SH-SY5Y (cell line): Measurements from ENCODE around the gene BDKRB2.

Experiments used
- GATA2 ChIP-seq: IDR thresholded peaks from 2 replicates; pipeline ENCODE4 v1.6.1; 2011; ENCODE audit warnings: mild to moderate bottlenecking, low read depth, low read length
- GATA3 ChIP-seq: IDR thresholded peaks from 2 replicates; pipeline ENCODE4 v1.6.1; 2011; ENCODE audit warnings: low read depth, mild to moderate bottlenecking, low read length, moderate library complexity

GRCh38 chr14:96275177-96276112 lies 70.8 kb downstream of the BDKRB2 start:
- TF ChIP-seq GATA2 = no peak
- TF ChIP-seq GATA3 = no peak
